Stomach (tissue), 9 donors: ENCODE results near the gene NXN. TPM values are rescaled to one million over a fixed set of nuclear protein-coding genes. Genes with fewer than 3 reads are reported as not detected.

ENCODE experiments used
- DNase-seq, 2 donors: peaks; one replicate each; pipeline versions ENCODE4 v3.0.0 to v3.0.0-alpha.2; 2013 to 2019
- H3K27ac ChIP-seq, 5 donors: fragments of 200-600 bp in 4 of 5; sonication (generic) in 4 of 5; one replicate each; pipeline ENCODE4 v1.5.1; 2013 to 2019; ENCODE audit warnings: mild to moderate bottlenecking in 1 of 5, moderate library complexity in 1 of 5
- H3K27me3 ChIP-seq, 3 donors: fragments of 200-600 bp; sonication (generic); one replicate each; pipeline ENCODE4 v1.5.1; 2017 to 2019; ENCODE audit warnings: mixed run types in 1 of 3
- H3K36me3 ChIP-seq, 4 donors: fragments of 200-600 bp; sonication (generic); 1 replicate in 3 of 4; 2 replicates in 1 of 4; pipeline ENCODE4 v1.5.1; 2016 to 2019
- H3K4me1 ChIP-seq, 4 donors: fragments of 200-600 bp; sonication (generic); one replicate each; pipeline ENCODE4 v1.5.1; 2016 to 2019
- H3K4me3 ChIP-seq, 4 donors: fragments of 200-600 bp; sonication (generic) in 3 of 4; one replicate each; pipeline ENCODE4 v1.5.1; 2016 to 2019; ENCODE audit warnings: mild to moderate bottlenecking in 1 of 4
- H3K9me3 ChIP-seq, 4 donors: fragments of 200-600 bp; sonication (generic); one replicate each; pipeline ENCODE4 v1.5.1; 2016 to 2019
- CTCF ChIP-seq, 7 experiments: fragments of 450-650 bp in 4 of 7; fragments of 200-600 bp in 3 of 7; sonication (generic) in 3 of 7; IDR thresholded peaks; one replicate each; pipeline ENCODE4 v1.5.1; 2016 to 2019; ENCODE audit warnings: antibody characterized with exemption in 7 of 7, control low read depth in 2 of 7, mild to moderate bottlenecking in 1 of 7
- EP300 ChIP-seq: sonication (generic); formaldehyde crosslinking; IDR thresholded peaks from one replicate; pipeline ENCODE4 v1.6.1; 2017; ENCODE audit warnings: antibody characterized with exemption
- POLR2A ChIP-seq, 4 donors: fragments of 450-650 bp; IDR thresholded peaks; one replicate each; pipeline ENCODE4 v1.6.1; 2016; ENCODE audit warnings: antibody characterized with exemption in 4 of 4, control low read depth in 2 of 4, mild to moderate bottlenecking in 1 of 4, moderate library complexity in 1 of 4
- POLR2AphosphoS5 ChIP-seq, 3 donors: sonication (generic); formaldehyde crosslinking; IDR thresholded peaks; one replicate each; pipeline ENCODE4 v1.6.1; 2016; ENCODE audit warnings: antibody characterized with exemption in 3 of 3
- WGBS, 5 donors: extraction: QIAGEN DNeasy Blood & Tissue Kit in 3 of 5; methylation state at CpG; one replicate each; pipeline versions ENCODE4 v1.1.5 to v1.1.7; 2013 to 2018; 5-methylcytosine and 5-hydroxymethylcytosine counted together
- intact Hi-C: fragments of 100-400 bp; cut with DNase I; formaldehyde crosslinking; loops from one replicate; pipeline ENCODE4 v1.15.1; 2023; ENCODE audit warnings: low total_unique reads
- polyA plus RNA-seq, 3 donors: library from polyadenylated mRNA; stranded (reverse); fragments of 200-250 nt; gene quantifications; one replicate each; pipeline ENCODE4 v1.2.3, GENCODE V29; 2013
- total RNA-seq, 5 donors: library from RNA; depleted of rRNA; stranded (reverse); fragments of >200 nt; gene quantifications; one replicate each; pipeline versions ENCODE4 v1.1.0 to v1.2.3, GENCODE V29; 2014 to 2016
- donor health status: healthy with polysubstance abuse.
- donor health status: Bipolar disorder and iron deficiency.
- donor health status: healthy.

The NXN gene
- total and polyA plus RNA-seq, 8 donors = 17.9 to 47.8 (median 25.1) TPM

GRCh38 chr17:1025733-1026598 lies 46.4 kb upstream of the NXN start:
- intact Hi-C loops = no loop called here
- Histone ChIP-seq H3K27me3 (no peaks in the 10 kb centered on the region), H3K36me3 (peaks cover 0 to 47% (median 31%) of the 10 kb centered on the region in 4 donors), H3K9me3 (no peaks in the 10 kb centered on the region), H3K4me3 (no peak overlapping the region), H3K4me1 (peaks cover 17 to 42% (median 32%) of the 10 kb centered on the region in 4 donors), H3K27ac (no peak overlapping the region)
- TF ChIP-seq CTCF (IDR thresholded peaks at IDR 0.05) (no peak), EP300 (no peak)
- 86 to 92% (median 89%) methylated on average over 26 to 30 of the region's 30 CpGs for WGBS, 5 donors
- no peak for DNase-seq

GRCh38 chr17:1024076-1024475 lies 44.5 kb upstream of the NXN start:
- intact Hi-C loops = no loop called here
- Histone ChIP-seq H3K27me3 (no peaks in the 10 kb centered on the region), H3K4me3 (no peak overlapping the region), H3K4me1 (peaks cover 14 to 42% (median 32%) of the 10 kb centered on the region in 4 donors), H3K9me3 (no peaks in the 10 kb centered on the region), H3K36me3 (peaks cover 0 to 51% (median 34%) of the 10 kb centered on the region in 4 donors), H3K27ac (no peak overlapping the region)
- WGBS, 5 donors = 92 to 95% (median 93%) methylated on average over 27 of the region's 27 CpGs
- DNase-seq = no peak
- TF ChIP-seq EP300 (no peak), CTCF (IDR thresholded peaks at IDR 0.05) (no peak), POLR2A (IDR thresholded peaks at IDR 0.05) (no peak), POLR2AphosphoS5 (IDR thresholded peaks at IDR 0.05) (no peak)

- WGBS, 5 donors = 76 to 86% (median 82%) methylated on average over 16 to 32 of the region's 32 CpGs
- no peak for TF ChIP-seq EP300
- no peak overlapping the region for H3K4me3 ChIP-seq
- no peak for DNase-seq
- no peaks in the 10 kb centered on the region for H3K27me3 ChIP-seq
- peaks cover 0 to 41% (median 30%) of the 10 kb centered on the region in 4 donors for H3K36me3 ChIP-seq
- peaks cover 18 to 46% (median 37%) of the 10 kb centered on the region in 4 donors for H3K4me1 ChIP-seq
- H3K9me3 ChIP-seq = no peaks in the 10 kb centered on the region
- intact Hi-C loops = no loop called here
- peak overlapping the region in 2 of 5 donors; percentile 6 to 38 for H3K27ac ChIP-seq
These were observed 42.9 kb upstream of the NXN start for GRCh38 chr17:1022278-1023024.

- peak overlapping the region in 3 of 5 donors; percentile 74 to 85 (median 82) for H3K27ac ChIP-seq
- H3K36me3 ChIP-seq = peaks cover 0 to 34% (median 23%) of the 10 kb centered on the region in 4 donors
- H3K27me3 ChIP-seq = no peaks in the 10 kb centered on the region
- no peaks in the 10 kb centered on the region for H3K9me3 ChIP-seq
- H3K4me1 ChIP-seq = peaks cover 18 to 46% (median 37%) of the 10 kb centered on the region in 4 donors
- DNase-seq = no peak
- intact Hi-C loops = no loop called here
- no peak overlapping the region for H3K4me3 ChIP-seq
- TF ChIP-seq POLR2AphosphoS5 (IDR thresholded peaks at IDR 0.05) (no peak), EP300 (no peak), CTCF (IDR thresholded peaks at IDR 0.05) (no peak), POLR2A (IDR thresholded peaks at IDR 0.05) (no peak)
- WGBS, 5 donors = 84 to 91% (median 91%) methylated on average over 15 to 17 of the region's 17 CpGs
These were observed 41.6 kb upstream of the NXN start for GRCh38 chr17:1021147-1021546.
